ENCODE results near the gene AFDN.

DNA sequence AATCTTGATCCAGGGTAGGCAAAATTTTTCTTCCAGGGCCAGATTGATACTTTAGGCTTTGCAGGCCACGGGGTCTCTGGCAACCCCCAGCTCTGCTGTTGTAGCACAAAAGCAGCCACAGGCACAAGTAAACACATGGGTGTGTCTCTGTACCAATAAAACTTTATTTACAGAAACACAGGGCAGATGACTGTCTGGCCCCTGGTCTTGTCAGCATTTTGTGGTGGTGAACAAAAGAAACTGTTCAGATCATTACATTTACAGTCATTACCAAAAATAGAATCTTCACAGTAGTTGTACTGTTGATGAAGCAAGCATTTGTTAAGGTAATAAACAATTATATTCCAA lies 125.8 kb downstream of the AFDN start:
- TF ChIP-seq, protein P1, sequence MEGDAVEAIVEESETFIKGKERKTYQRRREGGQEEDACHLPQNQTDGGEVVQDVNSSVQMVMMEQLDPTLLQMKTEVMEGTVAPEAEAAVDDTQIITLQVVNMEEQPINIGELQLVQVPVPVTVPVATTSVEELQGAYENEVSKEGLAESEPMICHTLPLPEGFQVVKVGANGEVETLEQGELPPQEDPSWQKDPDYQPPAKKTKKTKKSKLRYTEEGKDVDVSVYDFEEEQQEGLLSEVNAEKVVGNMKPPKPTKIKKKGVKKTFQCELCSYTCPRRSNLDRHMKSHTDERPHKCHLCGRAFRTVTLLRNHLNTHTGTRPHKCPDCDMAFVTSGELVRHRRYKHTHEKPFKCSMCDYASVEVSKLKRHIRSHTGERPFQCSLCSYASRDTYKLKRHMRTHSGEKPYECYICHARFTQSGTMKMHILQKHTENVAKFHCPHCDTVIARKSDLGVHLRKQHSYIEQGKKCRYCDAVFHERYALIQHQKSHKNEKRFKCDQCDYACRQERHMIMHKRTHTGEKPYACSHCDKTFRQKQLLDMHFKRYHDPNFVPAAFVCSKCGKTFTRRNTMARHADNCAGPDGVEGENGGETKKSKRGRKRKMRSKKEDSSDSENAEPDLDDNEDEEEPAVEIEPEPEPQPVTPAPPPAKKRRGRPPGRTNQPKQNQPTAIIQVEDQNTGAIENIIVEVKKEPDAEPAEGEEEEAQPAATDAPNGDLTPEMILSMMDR (IDR thresholded peaks at IDR 0.05; ENCODE audit: insufficient read depth, low read depth, low read length), result no peak
- no peak for TF ChIP-seq EZH2 (IDR thresholded peaks at IDR 0.05; ENCODE audit: insufficient read depth, low read length)

All from astrocyte (in vitro differentiated cells and primary cell).